ENCODE measurements around the gene NFATC1.

NFATC1 gene

GRCh38 chr18:79458131-79458838, 62.6 kb downstream of the NFATC1 start:
- DNase-seq: no peak

DNA sequence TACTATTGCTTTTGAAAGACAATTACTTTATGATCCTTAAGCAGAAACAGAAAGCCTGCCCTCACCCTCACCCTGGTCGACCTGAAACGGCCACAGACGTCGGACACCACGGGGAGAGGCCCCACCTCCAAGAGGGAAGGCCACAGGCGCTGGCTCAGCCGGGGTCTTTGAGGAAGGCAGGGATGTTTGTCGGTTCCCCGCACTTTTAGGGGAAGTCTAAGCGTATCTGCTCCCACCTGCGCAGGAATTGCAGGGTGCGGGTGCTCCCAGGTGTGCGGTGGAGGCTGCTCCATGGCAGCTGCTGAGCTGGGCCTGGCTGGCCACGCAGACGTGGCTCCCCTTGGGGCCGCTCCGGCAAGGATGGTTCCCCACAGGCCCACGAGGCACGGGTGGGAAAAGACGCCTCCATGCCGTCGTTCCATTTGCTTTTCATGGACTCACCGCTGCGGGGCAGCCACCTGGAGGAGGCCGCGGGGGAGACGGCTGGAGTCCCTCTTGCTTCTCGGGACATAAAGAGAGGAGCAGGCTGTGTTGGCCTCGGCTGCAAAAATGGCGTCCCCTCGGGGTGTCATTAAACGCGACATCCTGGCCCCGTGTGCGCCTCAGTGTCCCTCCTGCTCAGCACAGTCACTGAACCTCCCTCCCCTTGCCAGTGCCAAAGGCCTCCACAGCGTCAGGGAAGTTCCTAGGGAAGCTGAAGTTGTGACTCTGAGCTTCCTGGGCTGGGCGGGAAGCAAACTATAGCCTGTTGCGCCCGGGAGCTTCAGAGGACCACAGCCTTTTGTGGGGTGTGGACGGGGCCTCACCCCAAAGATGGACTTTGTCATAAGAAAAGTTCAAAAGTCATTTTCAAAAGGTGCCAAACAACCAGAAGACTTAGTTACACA, 63.4 kb downstream of the NFATC1 start:
- DNase-seq: no peak

GRCh38 chr18:79459946-79460480, 64.3 kb downstream of the NFATC1 start:
- DNase-seq: no peak

GRCh38 chr18:79460481-79461300, 65.0 kb downstream of the NFATC1 start:
- DNase-seq: no peak

DNA sequence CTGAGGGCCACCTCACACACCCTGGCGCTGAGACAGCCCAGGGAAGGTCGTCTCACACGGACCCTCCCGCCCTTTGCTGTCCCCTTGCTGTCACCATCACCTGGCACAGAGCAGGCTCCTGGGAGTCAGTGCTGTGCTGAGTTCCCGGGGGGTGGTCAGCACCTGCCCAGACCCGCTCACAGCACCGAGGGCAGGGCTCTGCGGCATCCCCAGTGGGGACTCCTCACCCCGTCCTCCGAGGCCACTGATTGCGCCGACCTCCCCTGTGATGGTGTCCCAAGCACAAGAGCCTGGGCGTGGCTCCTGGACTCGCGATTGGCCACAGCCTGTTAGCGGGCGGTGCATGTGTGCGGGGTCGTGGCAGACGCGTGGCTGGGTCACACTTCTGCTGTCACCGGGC, 65.9 kb downstream of the NFATC1 start:
- no peak for DNase-seq

DNA sequence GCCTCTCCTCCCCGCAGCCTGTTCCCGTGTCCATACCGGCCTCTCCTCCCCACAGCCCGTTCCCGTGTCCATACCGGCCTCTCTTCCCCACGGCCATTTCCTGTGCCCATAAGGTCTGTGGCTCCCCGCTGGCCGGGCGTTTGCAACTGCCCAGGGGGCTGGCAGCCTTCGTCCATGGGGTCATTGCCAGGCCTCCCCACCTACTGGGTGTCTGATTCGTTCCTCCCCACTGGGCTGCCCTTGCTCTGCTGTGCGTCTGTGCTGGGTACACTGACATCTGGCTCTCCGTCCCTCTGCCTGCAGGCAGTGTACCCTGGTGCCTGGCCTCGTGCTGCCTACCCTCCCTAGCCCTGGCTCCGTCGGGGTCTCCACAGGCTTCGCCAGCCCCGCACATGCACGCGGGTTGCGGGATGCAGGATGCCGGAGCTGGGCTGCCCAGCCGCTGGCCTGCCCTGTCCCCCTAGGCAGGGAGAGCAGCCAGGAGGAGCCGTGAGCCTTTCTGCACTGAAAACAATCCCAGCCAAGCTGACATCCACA, 67.8 kb downstream of the NFATC1 start:
- DNase-seq: no peak

DNA sequence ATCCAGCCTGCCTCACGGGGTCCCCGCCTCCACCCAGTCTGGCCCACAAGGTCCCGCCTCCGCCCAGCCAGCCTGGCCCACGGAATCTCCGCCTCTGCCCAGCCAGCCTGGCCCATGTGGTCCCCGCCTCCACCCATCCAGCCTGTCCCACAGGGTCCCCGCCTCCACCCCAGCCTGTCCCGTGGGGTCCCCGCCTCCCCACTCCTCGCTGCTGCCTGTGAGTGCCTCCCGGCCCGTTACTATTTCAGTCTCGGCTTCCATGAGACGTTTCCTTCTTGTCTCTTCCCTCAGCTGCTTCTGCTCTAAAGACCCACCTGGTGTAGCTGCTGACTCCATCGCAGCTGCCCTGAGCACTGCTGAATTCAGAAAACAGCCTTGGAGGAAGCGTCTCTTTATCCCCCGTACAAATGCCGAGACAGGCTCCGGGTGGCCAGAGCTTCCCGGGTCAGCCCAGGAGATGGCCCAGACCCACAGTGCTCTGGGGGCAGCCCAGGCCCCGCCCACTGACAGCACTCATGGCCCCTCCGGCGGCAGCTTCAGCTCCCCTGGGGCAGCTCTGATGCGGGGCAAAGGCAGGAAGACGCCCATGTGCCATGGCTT, 69.8 kb downstream of the NFATC1 start:
- no peak for DNase-seq

- no peak for DNase-seq
Observed at GRCh38 chr18:79466591-79466990, 70.9 kb downstream of the NFATC1 start.

- no peak for DNase-seq
Observed at GRCh38 chr18:79467126-79467525, 71.4 kb downstream of the NFATC1 start.

GRCh38 chr18:79468119-79468789, 72.5 kb downstream of the NFATC1 start:
- DNase-seq: no peak

DNA sequence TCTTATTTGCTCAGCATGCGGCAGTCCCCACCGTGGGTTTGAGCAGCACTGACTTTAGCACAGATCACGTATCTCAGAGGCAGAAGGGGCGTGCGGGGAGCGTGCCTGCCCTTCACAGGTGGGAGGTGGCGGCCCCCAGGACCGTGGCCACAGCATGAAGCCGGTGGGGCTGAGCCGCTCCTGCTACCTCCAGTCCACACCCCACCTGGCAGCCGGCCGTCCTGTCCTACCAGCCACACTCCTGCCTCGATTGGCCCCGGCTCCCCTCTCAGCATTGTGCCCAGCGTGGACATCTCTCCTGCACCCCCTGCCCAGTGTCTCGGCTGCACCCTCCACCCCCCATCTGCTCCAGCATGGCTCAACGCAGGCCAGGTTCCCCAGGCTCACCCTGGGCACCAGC, 73.6 kb downstream of the NFATC1 start:
- DNase-seq: no peak

DNA sequence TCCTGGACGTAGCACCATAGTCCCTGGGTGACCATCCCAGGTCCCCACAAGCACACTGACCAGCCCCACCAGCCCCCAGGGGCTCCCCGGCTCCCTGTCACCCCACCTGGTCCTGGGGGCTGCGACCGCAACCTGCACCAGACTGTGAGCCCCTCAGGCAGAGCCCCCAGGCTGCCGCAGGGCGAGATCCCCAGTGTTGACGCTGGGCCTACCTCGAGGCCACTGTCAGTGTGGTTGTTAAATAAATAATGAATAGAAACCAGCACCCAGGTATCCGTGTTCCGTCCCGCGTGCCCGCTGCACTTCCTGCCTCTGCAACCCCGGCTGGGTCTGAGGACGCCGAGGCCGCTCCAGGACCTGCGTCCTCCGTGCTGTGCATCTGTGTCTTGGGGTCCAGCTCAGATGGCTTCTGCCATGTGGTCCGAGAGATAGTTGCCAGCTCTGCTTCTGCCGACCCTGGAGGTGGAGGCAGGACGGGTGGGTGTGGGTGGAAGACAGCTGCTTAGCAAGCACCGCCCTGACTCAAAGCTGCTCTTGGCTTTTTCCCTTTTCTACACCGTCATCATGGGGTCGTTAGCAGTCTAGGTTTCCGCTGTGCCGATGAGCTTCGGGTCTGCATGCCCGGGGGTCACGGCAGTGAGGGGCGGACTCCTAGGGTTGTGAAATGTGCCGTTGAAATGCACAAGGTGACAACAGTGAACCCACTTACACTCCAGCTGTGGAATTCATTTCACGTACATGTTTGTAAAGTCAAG, 74.2 kb downstream of the NFATC1 start:
- no peak for DNase-seq

DNA sequence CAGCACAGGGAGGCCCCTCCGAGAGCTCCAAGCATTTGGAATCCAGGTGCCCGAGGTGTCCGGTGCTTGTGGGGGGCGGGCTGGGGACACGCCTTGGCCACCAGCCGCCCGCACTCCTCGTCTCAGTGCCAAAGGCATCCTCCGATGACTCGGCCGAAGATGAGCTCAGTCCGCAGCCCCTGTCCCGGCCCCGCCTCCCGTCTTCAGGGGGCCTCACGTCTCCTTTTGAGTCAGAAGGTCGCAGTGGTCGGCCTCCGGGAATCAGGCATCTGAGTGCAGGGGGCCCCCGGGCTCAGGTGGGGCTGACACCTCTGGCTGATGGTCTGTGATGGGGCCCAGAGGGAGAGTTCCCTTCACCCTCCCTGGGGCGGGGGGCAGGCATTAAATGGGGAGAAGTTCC, 74.8 kb downstream of the NFATC1 start:
- no peak for DNase-seq

GRCh38 chr18:79471046-79471445, 75.3 kb downstream of the NFATC1 start:
- no peak for DNase-seq

DNA sequence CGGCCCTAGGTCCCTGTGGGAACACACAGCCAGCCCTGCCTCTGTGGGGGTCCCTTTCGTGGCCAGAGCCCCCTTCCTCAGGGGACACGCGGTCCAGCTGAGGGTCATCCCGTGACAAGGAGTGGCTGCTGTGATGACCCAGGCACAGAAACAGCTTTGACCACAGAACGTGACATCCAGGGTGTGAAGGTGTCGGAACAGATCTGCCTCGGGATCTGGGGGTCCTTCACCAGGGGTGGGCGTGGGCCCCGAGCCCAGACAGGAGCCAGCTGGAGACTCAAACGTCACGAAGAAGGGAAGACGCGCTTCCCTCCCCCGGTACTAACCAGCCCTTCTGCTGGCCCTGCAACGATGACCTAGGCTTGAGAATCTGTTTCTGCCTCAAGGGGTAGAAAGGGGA, 75.9 kb downstream of the NFATC1 start:
- DNase-seq: no peak

GRCh38 chr18:79472176-79472575, 76.4 kb downstream of the NFATC1 start:
- DNase-seq: no peak

GRCh38 chr18:79472946-79473345, 77.2 kb downstream of the NFATC1 start:
- no peak for DNase-seq

- no peak for DNase-seq
Observed at GRCh38 chr18:79476031-79476917, 80.5 kb downstream of the NFATC1 start.

DNA sequence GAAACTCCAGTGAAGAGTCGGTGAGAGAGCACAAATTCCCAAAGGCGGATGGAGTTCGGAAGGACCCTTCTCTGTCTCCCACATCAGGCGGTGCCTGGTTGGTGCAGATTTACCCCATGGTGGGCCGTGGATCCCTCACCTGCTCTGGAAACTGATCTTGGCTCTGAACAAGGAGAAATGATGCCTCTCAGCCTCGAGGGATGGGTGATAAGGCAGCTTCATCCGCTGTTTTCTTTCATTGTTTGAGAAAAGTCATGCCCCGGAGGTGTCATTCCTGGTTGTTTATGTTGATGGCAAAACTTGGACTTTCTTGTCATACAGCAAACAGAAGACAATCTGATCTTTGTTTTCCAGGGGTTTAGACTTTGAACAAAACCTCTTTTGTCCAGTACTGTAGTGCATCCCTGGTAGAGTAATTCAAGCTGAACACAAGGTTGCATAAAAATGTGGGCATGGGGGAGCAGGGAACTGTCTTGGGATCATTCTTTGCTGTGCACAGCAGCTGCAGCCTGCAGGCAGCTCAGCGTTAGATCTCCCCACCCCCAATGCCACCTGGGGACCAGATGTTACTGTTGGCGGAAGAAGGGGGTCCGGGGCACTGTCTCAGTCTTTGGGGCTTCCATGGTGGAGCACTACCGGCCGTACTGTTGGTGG, 81.3 kb downstream of the NFATC1 start:
- DNase-seq: no peak
